SJSA1 (cell line): Measurements from ENCODE around the gene MAD1L1. TPM values are rescaled to one million over a fixed set of nuclear protein-coding genes. Genes with fewer than 3 reads are reported as not detected.
"Not testable (repeated sequence)": the region's sequence is repeated elsewhere in the genome, so short reads cannot be mapped to it uniquely, and the experiment has no call there.

Experiments
- DNase-seq, 2 experiments: peaks; one replicate each; pipeline ENCODE4 v3.0.0-alpha.2; 2015 to 2020; ENCODE audit warnings: low spot score in 2 of 2, low read depth in 1 of 2
- H3K27ac ChIP-seq: fragments of 250-450 bp; sonication (Bioruptor Pico); 2 replicates; pipeline ENCODE4 v1.5.1; 2020; ENCODE audit warnings: mild to moderate bottlenecking, moderate library complexity
- H3K27me3 ChIP-seq: fragments of 250-450 bp; sonication (Bioruptor Pico); replicated peaks from 2 replicates; pipeline ENCODE4 v1.5.1; 2020; ENCODE audit warnings: mild to moderate bottlenecking, moderate library complexity
- H3K36me3 ChIP-seq: fragments of 250-450 bp; sonication (Bioruptor Pico); 2 replicates; pipeline ENCODE4 v1.5.1; 2020; ENCODE audit warnings: mild to moderate bottlenecking
- H3K4me1 ChIP-seq: fragments of 250-450 bp; sonication (Bioruptor Pico); replicated peaks from 2 replicates; pipeline ENCODE4 v1.6.1; 2021; ENCODE audit warnings: mild to moderate bottlenecking
- H3K4me3 ChIP-seq: fragments of 250-450 bp; sonication (Bioruptor Pico); 2 replicates; pipeline ENCODE4 v1.5.1; 2020; ENCODE audit warnings: mild to moderate bottlenecking
- H3K9me3 ChIP-seq: fragments of 250-450 bp; sonication (Bioruptor Pico); replicated peaks from 2 replicates; pipeline ENCODE4 v1.5.1; 2020; ENCODE audit warnings: mild to moderate bottlenecking
- total RNA-seq: library from RNA; depleted of rRNA; stranded (reverse); fragments of >200 nt; shearing (Covaris generic); gene quantifications from 2 replicates; pipeline ENCODE4 v1.2.3, GENCODE V29; 2014

MAD1L1 gene
- total RNA-seq, 1 experiment from 2014 or later, result 44.0 TPM

GRCh38 chr7:2170576-2171521 lies 61.9 kb downstream of the MAD1L1 start:
- DNase-seq, result peak in 1 of 2 experiments; percentile 36
- no peak overlapping the region for H3K4me3 ChIP-seq
- H3K27ac ChIP-seq, result no peak overlapping the region
- H3K4me1 ChIP-seq, result peaks cover 23% of the 10 kb centered on the region
- no peaks in the 10 kb centered on the region for H3K27me3 ChIP-seq
- no peaks in the 10 kb centered on the region for H3K9me3 ChIP-seq
- H3K36me3 ChIP-seq, result peaks cover 21% of the 10 kb centered on the region

GRCh38 chr7:2169923-2170575 lies 62.7 kb downstream of the MAD1L1 start:
- DNase-seq, result peak in 1 of 2 experiments; percentile 36
- H3K4me1 ChIP-seq, result peaks cover 15% of the 10 kb centered on the region
- peaks cover 21% of the 10 kb centered on the region for H3K36me3 ChIP-seq
- no peaks in the 10 kb centered on the region for H3K9me3 ChIP-seq
- H3K27ac ChIP-seq, result no peak overlapping the region
- H3K4me3 ChIP-seq, result no peak overlapping the region
- H3K27me3 ChIP-seq, result no peaks in the 10 kb centered on the region

DNA sequence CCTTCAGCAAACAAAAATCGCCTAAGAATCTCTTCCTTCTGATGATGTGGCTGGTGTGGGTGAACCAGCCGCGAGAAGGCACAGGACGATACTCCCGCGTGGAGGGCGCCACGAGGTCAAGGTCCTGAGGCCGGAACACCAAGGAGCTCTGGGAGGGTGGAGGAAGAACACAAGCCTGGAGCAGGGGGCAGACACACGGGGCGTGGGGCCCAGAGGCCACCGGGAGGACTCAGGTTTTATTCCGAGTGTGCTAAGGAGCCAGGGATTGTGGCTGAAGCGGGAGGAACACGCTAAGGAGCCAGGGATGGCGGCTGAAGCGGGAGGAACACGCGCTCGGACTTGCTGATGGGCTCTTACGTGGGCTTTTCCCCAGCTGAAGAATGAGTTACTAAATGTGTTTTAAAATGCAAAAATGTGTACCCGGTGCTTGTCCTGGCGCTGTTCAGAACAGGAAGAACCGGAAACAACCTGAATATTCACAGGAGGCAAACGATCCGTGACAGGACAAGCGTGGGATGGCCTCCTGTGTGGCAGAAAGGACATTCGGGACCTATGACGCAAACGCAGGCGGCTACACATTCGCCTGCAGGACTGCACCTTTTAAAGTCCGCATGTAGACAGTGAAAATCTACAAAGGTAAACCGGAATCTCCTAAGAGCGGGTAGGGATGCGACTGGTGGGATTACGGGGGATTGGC lies 64.0 kb downstream of the MAD1L1 start:
- DNase-seq, result peak in 1 of 2 experiments; percentile 30
- H3K9me3 ChIP-seq, result no peaks in the 10 kb centered on the region
- H3K27ac ChIP-seq, result no peak overlapping the region
- peaks cover 11% of the 10 kb centered on the region for H3K4me1 ChIP-seq
- no peaks in the 10 kb centered on the region for H3K27me3 ChIP-seq
- H3K36me3 ChIP-seq, result peaks cover 16% of the 10 kb centered on the region
- no peak overlapping the region for H3K4me3 ChIP-seq

GRCh38 chr7:2166625-2167280 lies 66.0 kb downstream of the MAD1L1 start:
- H3K27ac ChIP-seq, result no peak overlapping the region
- no peaks in the 10 kb centered on the region for H3K4me1 ChIP-seq
- no peaks in the 10 kb centered on the region for H3K9me3 ChIP-seq
- H3K36me3 ChIP-seq, result peaks cover 9% of the 10 kb centered on the region
- DNase-seq, result peak in 1 of 2 experiments; percentile 43
- H3K4me3 ChIP-seq, result no peak overlapping the region
- H3K27me3 ChIP-seq, result no peaks in the 10 kb centered on the region

- H3K27ac ChIP-seq, result no peak overlapping the region
- H3K9me3 ChIP-seq, result no peaks in the 10 kb centered on the region
- DNase-seq, result peak in 1 of 2 experiments; percentile 38
- no peaks in the 10 kb centered on the region for H3K4me1 ChIP-seq
- no peak overlapping the region for H3K4me3 ChIP-seq
- H3K36me3 ChIP-seq, result peaks cover 6% of the 10 kb centered on the region
- H3K27me3 ChIP-seq, result no peaks in the 10 kb centered on the region
Observed at GRCh38 chr7:2165610-2166594, 66.8 kb downstream of the MAD1L1 start.

DNA sequence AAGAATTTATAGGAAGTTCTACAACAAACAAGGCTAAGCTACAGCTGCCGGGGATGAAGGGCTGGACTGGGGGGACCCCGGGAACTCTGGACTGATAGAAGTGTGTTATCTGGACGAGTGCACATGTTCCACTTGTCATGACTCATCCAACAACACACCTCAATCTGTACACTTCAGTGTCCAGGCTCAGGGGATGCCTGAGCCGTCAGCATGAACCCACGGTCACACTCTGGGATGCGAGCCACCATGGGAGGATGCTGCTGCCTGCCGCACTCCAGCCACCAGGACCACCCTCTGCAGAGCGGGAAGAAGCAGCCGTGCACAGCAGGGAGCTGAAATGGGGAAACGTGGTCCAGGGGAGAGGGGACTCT lies 67.5 kb downstream of the MAD1L1 start:
- H3K4me1 ChIP-seq, result no peaks in the 10 kb centered on the region
- peak in 1 of 2 experiments; percentile 31 for DNase-seq
- H3K9me3 ChIP-seq, result no peaks in the 10 kb centered on the region
- no peak overlapping the region for H3K4me3 ChIP-seq
- H3K27me3 ChIP-seq, result no peaks in the 10 kb centered on the region
- peaks cover 1% of the 10 kb centered on the region for H3K36me3 ChIP-seq
- H3K27ac ChIP-seq, result no peak overlapping the region

DNA sequence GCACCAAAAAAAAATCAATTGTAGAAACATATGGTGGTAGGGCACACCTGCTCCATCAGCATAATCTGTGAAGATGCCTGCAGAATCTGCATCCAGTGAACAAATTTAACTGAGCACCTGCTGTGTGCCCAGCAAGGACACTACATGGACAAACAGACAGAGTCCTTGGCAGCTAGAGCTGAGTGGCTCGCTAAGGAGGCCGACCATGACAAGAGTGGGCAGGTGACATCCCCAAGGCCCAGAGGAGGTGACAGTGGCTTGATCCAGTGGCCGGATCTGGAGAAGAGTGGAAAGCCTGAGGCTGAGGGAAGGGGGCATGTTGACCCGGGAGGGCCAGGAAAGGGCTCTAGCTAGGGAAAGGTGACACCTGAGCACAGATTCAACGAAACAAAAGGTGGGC lies 68.1 kb downstream of the MAD1L1 start:
- DNase-seq, result peak in 1 of 2 experiments; percentile 18
- no peaks in the 10 kb centered on the region for H3K4me1 ChIP-seq
- no peak overlapping the region for H3K27ac ChIP-seq
- H3K36me3 ChIP-seq, result no peaks in the 10 kb centered on the region; the same call in 1 of the 2 replicates
- no peaks in the 10 kb centered on the region for H3K27me3 ChIP-seq
- H3K4me3 ChIP-seq, result no peak overlapping the region
- no peaks in the 10 kb centered on the region for H3K9me3 ChIP-seq

- peak in 1 of 2 experiments; percentile 27 for DNase-seq
- no peak overlapping the region for H3K27ac ChIP-seq
- H3K4me1 ChIP-seq, result no peaks in the 10 kb centered on the region
Observed at GRCh38 chr7:2163600-2164555, 68.9 kb downstream of the MAD1L1 start.

GRCh38 chr7:2162959-2163358 lies 69.8 kb downstream of the MAD1L1 start:
- H3K9me3 ChIP-seq, result no peaks in the 10 kb centered on the region
- no peaks in the 10 kb centered on the region for H3K27me3 ChIP-seq
- peaks cover 5% of the 10 kb centered on the region for H3K36me3 ChIP-seq
- peak in 1 of 2 experiments; percentile 31 for DNase-seq
- H3K27ac ChIP-seq, result no peak overlapping the region
- H3K4me3 ChIP-seq, result no peak overlapping the region
- peaks cover 8% of the 10 kb centered on the region for H3K4me1 ChIP-seq

More at GRCh38 chr7:2163600-2164555, 68.9 kb downstream of the MAD1L1 start:
- H3K4me3 ChIP-seq, result no peak overlapping the region
- H3K27me3 ChIP-seq, result no peaks in the 10 kb centered on the region
- no peaks in the 10 kb centered on the region for H3K9me3 ChIP-seq
- H3K36me3 ChIP-seq, result peaks cover 4% of the 10 kb centered on the region

- H3K4me3 ChIP-seq, H3K27me3 ChIP-seq, H3K36me3 ChIP-seq, H3K27ac ChIP-seq, DNase-seq, H3K9me3 ChIP-seq: not testable (repeated sequence)
- H3K4me1 ChIP-seq, result peaks cover 15% of the 10 kb centered on the region
Observed at GRCh38 chr7:2162004-2162902, 70.5 kb downstream of the MAD1L1 start.

- Histone ChIP-seq H3K27ac (no peak overlapping the region), H3K36me3 (peaks cover 8% of the 10 kb centered on the region), H3K27me3 (no peaks in the 10 kb centered on the region), H3K4me1 (peaks cover 19% of the 10 kb centered on the region), H3K4me3 (no peak overlapping the region), H3K9me3 (no peaks in the 10 kb centered on the region)
- DNase-seq, result no peak
Observed at GRCh38 chr7:2159176-2159520, 73.6 kb downstream of the MAD1L1 start.
